ENCODE measurements around the gene BMP7.
"Not testable (repeated sequence)": the region's sequence is repeated elsewhere in the genome, so short reads cannot be mapped to it uniquely, and the experiment has no call there.

The BMP7 gene

DNA sequence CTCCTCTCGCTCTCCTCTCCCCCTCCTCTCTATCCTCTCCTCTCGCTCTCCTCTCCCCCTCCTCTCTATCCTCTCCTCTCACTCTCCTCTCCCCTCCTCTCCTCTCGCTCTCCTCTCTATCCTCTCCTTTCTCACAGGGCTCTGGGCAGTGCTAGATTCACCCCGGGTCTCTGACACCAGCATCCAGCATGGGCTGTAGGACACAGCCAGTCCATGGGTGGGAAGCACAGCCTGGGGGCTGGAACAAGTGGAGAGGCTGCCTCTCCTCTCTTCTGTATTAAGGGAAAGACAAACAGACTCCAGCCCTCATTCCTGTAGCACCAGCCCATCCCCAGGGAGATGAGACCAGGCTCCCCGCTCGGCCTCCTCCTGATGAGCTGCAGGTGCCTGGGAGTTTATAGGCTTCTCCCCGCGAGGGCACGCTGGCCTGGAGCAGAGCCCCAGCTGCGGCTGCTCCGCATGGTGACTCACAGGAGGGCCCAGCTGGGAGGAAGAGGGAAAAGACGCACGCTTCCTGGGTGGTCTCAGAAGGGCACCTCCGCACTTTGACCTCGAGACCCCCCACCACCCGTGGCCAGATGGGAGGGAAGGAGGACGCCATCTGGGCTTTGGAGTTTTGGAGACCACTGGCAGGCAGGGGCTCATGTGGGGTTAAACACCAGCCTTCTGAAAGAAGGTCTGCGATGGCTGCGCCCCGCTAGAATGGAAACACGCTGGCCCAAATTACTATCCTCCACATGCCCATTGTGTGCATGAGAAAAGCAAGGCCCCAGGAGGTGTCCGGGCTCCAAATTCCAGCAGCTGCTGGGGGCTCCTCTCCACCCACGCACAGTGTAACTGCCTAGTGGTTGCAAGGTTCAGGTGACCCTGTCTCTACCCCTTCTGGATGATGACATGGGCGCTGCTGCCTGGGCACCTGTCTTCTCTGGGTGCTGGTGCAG is 68.0 kb downstream of the BMP7 start:
- no peak overlapping the region for H3K27ac ChIP-seq (ENCODE audit: low read length)
- H3K9ac ChIP-seq (ENCODE audit: low read length in 2 of 2), result no peak overlapping the region
- no peaks in the 10 kb centered on the region for H3K36me3 ChIP-seq (ENCODE audit: control insufficient read depth in 2 of 2, insufficient read depth in 2 of 2, low read length in 2 of 2)
- H3K27me3 ChIP-seq (ENCODE audit: control insufficient read depth in 1 of 2, insufficient read depth in 2 of 2, low read length in 2 of 2), result peaks cover 10 to 21% of the 10 kb centered on the region in 2 donors
- no peaks in the 10 kb centered on the region for H3K9me3 ChIP-seq (ENCODE audit: control insufficient read depth in 2 of 2, low read length in 2 of 2)
- H3K4me3 ChIP-seq (ENCODE audit: low read length in 2 of 2), result no peak overlapping the region
- no peaks in the 10 kb centered on the region for H3K4me1 ChIP-seq (ENCODE audit: control insufficient read depth, insufficient read depth, low read length)

GRCh38 chr20:57197352-57198131 is 68.9 kb downstream of the BMP7 start:
- Histone ChIP-seq H3K4me1 (ENCODE audit: control insufficient read depth, insufficient read depth, low read length) (no peaks in the 10 kb centered on the region), H3K36me3 (ENCODE audit: control insufficient read depth in 2 of 2, insufficient read depth in 2 of 2, low read length in 2 of 2) (no peaks in the 10 kb centered on the region), H3K4me3 (ENCODE audit: low read length in 2 of 2) (no peak overlapping the region), H3K27ac (ENCODE audit: low read length) (no peak overlapping the region), H3K9me3 (ENCODE audit: control insufficient read depth in 2 of 2, low read length in 2 of 2) (no peaks in the 10 kb centered on the region), H3K27me3 (ENCODE audit: control insufficient read depth in 1 of 2, insufficient read depth in 2 of 2, low read length in 2 of 2) (peaks cover 10 to 19% of the 10 kb centered on the region in 2 donors), H3K9ac (ENCODE audit: low read length in 2 of 2) (no peak overlapping the region)

- H3K27ac ChIP-seq (ENCODE audit: low read length), result no peak overlapping the region
Measured at GRCh38 chr20:57195469-57196100, 70.9 kb downstream of the BMP7 start.

GRCh38 chr20:57195023-57195422 is 71.4 kb downstream of the BMP7 start:
- Histone ChIP-seq H3K9me3 (ENCODE audit: control insufficient read depth in 2 of 2, low read length in 2 of 2) (no peaks in the 10 kb centered on the region), H3K27ac (ENCODE audit: low read length) (no peak overlapping the region), H3K27me3 (ENCODE audit: control insufficient read depth in 1 of 2, insufficient read depth in 2 of 2, low read length in 2 of 2) (peaks cover 10 to 19% of the 10 kb centered on the region in 2 donors), H3K36me3 (ENCODE audit: control insufficient read depth in 2 of 2, insufficient read depth in 2 of 2, low read length in 2 of 2) (no peaks in the 10 kb centered on the region), H3K9ac (ENCODE audit: low read length in 2 of 2) (no peak overlapping the region), H3K4me1 (ENCODE audit: control insufficient read depth, insufficient read depth, low read length) (no peaks in the 10 kb centered on the region), H3K4me3 (ENCODE audit: low read length in 2 of 2) (no peak overlapping the region)

More at GRCh38 chr20:57195469-57196100, 70.9 kb downstream of the BMP7 start:
- H3K9ac ChIP-seq (ENCODE audit: low read length in 2 of 2), result no peak overlapping the region
- no peaks in the 10 kb centered on the region for H3K9me3 ChIP-seq (ENCODE audit: control insufficient read depth in 2 of 2, low read length in 2 of 2)
- H3K27me3 ChIP-seq (ENCODE audit: control insufficient read depth in 1 of 2, insufficient read depth in 2 of 2, low read length in 2 of 2), result peaks cover 10 to 19% of the 10 kb centered on the region in 2 donors
- no peaks in the 10 kb centered on the region for H3K36me3 ChIP-seq (ENCODE audit: control insufficient read depth in 2 of 2, insufficient read depth in 2 of 2, low read length in 2 of 2)
- H3K4me1 ChIP-seq (ENCODE audit: control insufficient read depth, insufficient read depth, low read length), result no peaks in the 10 kb centered on the region
- H3K4me3 ChIP-seq (ENCODE audit: low read length in 2 of 2), result no peak overlapping the region

DNA sequence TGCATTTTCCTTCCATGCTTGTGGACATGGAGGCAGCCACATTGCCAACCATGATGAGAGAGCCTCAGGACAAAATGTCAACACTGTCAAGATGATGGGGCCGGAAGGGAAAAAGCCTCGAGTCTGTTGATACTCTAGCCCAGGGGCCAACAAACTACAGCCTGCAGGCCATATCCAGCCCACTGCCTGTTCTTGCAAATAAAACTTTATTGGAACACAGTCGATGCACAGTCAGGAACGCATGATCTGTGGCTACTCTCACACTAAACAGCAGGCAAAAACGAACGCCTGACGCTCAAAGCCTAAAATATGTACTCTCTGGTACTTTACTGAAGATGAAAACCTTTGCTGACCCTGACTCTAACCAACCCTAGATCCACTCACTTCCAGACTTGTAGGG is 72.3 kb downstream of the BMP7 start:
- Histone ChIP-seq H3K4me3 (ENCODE audit: low read length in 2 of 2) (no peak overlapping the region), H3K9me3 (ENCODE audit: control insufficient read depth in 2 of 2, low read length in 2 of 2) (no peaks in the 10 kb centered on the region), H3K36me3 (ENCODE audit: control insufficient read depth in 2 of 2, insufficient read depth in 2 of 2, low read length in 2 of 2) (no peaks in the 10 kb centered on the region), H3K27ac (ENCODE audit: low read length) (no peak overlapping the region), H3K27me3 (ENCODE audit: control insufficient read depth in 1 of 2, insufficient read depth in 2 of 2, low read length in 2 of 2) (peaks cover 7 to 18% of the 10 kb centered on the region in 2 donors), H3K9ac (ENCODE audit: low read length in 2 of 2) (no peak overlapping the region), H3K4me1 (ENCODE audit: control insufficient read depth, insufficient read depth, low read length) (no peaks in the 10 kb centered on the region)

DNA sequence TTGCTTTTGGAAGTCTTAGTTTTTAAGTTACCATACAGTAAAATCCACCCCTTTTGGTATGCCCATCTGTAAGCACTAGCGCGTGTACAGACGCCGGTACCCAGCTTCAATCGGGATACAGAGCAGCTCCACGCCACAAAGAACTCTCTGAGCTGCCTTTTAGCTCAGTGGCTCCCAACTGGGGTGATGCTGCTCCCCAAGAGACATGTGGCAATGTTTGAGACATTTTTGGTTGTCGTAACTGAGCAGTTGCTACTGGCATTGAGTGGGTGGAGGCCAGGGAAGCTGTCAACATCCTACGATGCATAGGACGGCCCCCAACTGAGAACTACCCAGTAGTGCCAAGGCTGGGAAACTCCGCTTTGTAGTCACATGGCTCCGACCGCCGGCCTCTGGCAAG is 73.3 kb downstream of the BMP7 start:
- Histone ChIP-seq H3K4me1 (ENCODE audit: control insufficient read depth, insufficient read depth, low read length) (no peaks in the 10 kb centered on the region), H3K9ac (ENCODE audit: low read length in 2 of 2) (no peak overlapping the region), H3K4me3 (ENCODE audit: low read length in 2 of 2) (no peak overlapping the region), H3K27ac (ENCODE audit: low read length) (no peak overlapping the region), H3K36me3 (ENCODE audit: control insufficient read depth in 2 of 2, insufficient read depth in 2 of 2, low read length in 2 of 2) (no peaks in the 10 kb centered on the region), H3K27me3 (ENCODE audit: control insufficient read depth in 1 of 2, insufficient read depth in 2 of 2, low read length in 2 of 2) (peaks cover 0 to 10% of the 10 kb centered on the region in 2 donors), H3K9me3 (ENCODE audit: control insufficient read depth in 2 of 2, low read length in 2 of 2) (no peaks in the 10 kb centered on the region)

- H3K9me3 ChIP-seq (ENCODE audit: control insufficient read depth in 2 of 2, low read length in 2 of 2), result no peaks in the 10 kb centered on the region
- no peaks in the 10 kb centered on the region for H3K36me3 ChIP-seq (ENCODE audit: control insufficient read depth in 2 of 2, insufficient read depth in 2 of 2, low read length in 2 of 2)
- no peak overlapping the region for H3K27ac ChIP-seq (ENCODE audit: low read length)
- no peaks in the 10 kb centered on the region for H3K4me1 ChIP-seq (ENCODE audit: control insufficient read depth, insufficient read depth, low read length)
- no peak overlapping the region for H3K4me3 ChIP-seq (ENCODE audit: low read length in 2 of 2)
- H3K27me3 ChIP-seq (ENCODE audit: control insufficient read depth in 1 of 2, insufficient read depth in 2 of 2, low read length in 2 of 2), result peaks cover 0 to 5% of the 10 kb centered on the region in 2 donors
- H3K9ac ChIP-seq (ENCODE audit: low read length in 2 of 2), result no peak overlapping the region
Measured at GRCh38 chr20:57192311-57192710, 74.1 kb downstream of the BMP7 start.

DNA sequence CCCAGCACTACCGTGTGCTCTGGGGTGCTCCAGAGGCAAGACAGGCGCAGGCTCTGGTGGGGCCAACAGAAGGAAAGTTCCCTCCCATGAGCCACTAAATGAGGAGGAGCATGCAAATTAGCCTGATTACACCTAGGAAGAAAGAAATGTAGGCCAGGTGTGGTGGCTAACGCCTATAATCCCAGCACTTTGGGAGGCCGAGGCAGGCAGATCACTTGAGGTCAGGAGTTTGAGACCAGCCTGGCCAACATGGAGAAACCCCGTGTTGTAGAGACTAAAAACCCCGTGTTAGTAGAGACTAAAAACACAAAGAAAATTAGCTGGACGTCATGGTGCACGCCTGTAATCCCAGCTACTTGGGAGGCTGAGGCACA is 75.2 kb downstream of the BMP7 start:
- not testable (repeated sequence) for H3K4me1 ChIP-seq (ENCODE audit: control insufficient read depth, insufficient read depth, low read length); H3K9me3 ChIP-seq (ENCODE audit: control insufficient read depth in 2 of 2, low read length in 2 of 2); H3K36me3 ChIP-seq (ENCODE audit: control insufficient read depth in 2 of 2, insufficient read depth in 2 of 2, low read length in 2 of 2); H3K4me3 ChIP-seq (ENCODE audit: low read length in 2 of 2); H3K27me3 ChIP-seq (ENCODE audit: control insufficient read depth in 1 of 2, insufficient read depth in 2 of 2, low read length in 2 of 2); H3K9ac ChIP-seq (ENCODE audit: low read length in 2 of 2); H3K27ac ChIP-seq (ENCODE audit: low read length)

DNA sequence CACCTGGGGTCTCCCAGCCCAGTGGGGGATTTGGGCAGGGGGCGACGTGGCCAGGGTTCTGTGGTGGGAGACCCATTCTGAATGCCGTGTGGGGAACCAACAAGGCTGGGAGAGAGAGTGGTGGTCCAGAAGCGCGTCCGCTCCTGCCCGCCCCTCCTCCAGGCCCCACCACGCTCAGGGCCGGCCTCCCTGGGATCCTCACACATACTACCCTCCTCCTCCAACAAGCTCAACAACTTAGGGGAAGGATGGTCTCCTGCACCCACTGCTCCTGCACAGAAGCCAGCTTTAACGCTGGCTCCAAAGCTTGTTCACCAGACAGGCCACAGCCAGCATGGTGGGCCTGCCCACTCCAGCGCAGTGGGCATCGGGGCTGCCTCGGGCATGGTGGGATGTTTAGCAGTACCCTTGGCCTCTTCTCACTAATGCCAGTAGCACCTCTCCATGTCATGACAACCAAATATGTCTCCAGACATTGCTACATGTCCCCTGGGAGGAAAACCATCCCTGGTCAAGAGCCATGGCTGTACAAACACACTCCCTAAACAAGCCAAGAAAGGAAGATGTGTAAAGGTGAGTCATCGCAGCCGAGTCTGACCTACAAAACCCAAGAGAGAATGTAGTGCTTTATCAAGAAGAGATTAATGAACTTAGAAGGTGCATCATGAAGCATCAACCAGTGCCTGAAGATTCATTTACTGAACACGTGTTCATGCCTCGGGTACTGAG is 75.7 kb downstream of the BMP7 start:
- no peaks in the 10 kb centered on the region for H3K27me3 ChIP-seq (ENCODE audit: control insufficient read depth in 1 of 2, insufficient read depth in 2 of 2, low read length in 2 of 2)
- no peak overlapping the region for H3K27ac ChIP-seq (ENCODE audit: low read length)
- H3K4me1 ChIP-seq (ENCODE audit: control insufficient read depth, insufficient read depth, low read length), result no peaks in the 10 kb centered on the region
- no peak overlapping the region for H3K4me3 ChIP-seq (ENCODE audit: low read length in 2 of 2)
- no peak overlapping the region for H3K9ac ChIP-seq (ENCODE audit: low read length in 2 of 2)
- no peaks in the 10 kb centered on the region for H3K9me3 ChIP-seq (ENCODE audit: control insufficient read depth in 2 of 2, low read length in 2 of 2)
- no peaks in the 10 kb centered on the region for H3K36me3 ChIP-seq (ENCODE audit: control insufficient read depth in 2 of 2, insufficient read depth in 2 of 2, low read length in 2 of 2)

DNA sequence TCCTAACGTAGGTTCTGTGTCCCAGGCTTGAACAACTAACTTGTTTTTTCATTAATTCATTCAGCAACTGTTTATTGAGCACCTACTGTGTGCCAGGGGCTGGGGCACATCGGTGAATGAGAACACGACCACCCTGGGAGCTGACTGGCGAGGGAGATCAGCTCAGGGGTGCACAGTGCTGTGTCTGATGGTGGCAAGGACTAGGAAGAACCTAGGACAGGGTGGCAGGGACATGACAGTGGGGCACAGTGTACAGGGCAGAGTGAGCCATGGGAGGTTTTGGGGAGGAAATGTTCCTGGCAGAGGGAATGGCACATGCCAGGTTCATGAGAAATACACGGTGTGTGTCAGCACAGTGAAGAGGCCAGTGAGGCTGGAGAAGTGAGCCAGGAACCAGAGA is 76.7 kb downstream of the BMP7 start:
- Histone ChIP-seq H3K4me3 (ENCODE audit: low read length in 2 of 2) (no peak overlapping the region), H3K36me3 (ENCODE audit: control insufficient read depth in 2 of 2, insufficient read depth in 2 of 2, low read length in 2 of 2) (no peaks in the 10 kb centered on the region), H3K27me3 (ENCODE audit: control insufficient read depth in 1 of 2, insufficient read depth in 2 of 2, low read length in 2 of 2) (no peaks in the 10 kb centered on the region), H3K9me3 (ENCODE audit: control insufficient read depth in 2 of 2, low read length in 2 of 2) (peaks cover 0 to 3% of the 10 kb centered on the region in 2 donors), H3K9ac (ENCODE audit: low read length in 2 of 2) (no peak overlapping the region), H3K4me1 (ENCODE audit: control insufficient read depth, insufficient read depth, low read length) (no peaks in the 10 kb centered on the region), H3K27ac (ENCODE audit: low read length) (no peak overlapping the region)
